Thyroid gland (tissue), 4 donors: ENCODE results near the gene GPC6. TPM values are rescaled to one million over a fixed set of nuclear protein-coding genes. Genes with fewer than 3 reads are reported as not detected.

Experiments
- DNase-seq, 2 donors: peaks; one replicate each; pipeline ENCODE4 v3.0.0-alpha.2; 2019
- H3K27ac ChIP-seq, 3 donors: fragments of 200-600 bp; sonication (generic); 1 replicate in 2 of 3; 2 replicates in 1 of 3; pipeline ENCODE4 v1.5.1; 2016 to 2019; ENCODE audit warnings: mild to moderate bottlenecking in 1 of 3, moderate library complexity in 1 of 3
- H3K27me3 ChIP-seq: fragments of 200-600 bp; sonication (generic); one replicate; pipeline ENCODE4 v1.5.1; 2019
- H3K36me3 ChIP-seq, 2 donors: fragments of 200-600 bp; sonication (generic); one replicate each; pipeline ENCODE4 v1.5.1; 2016 to 2019
- H3K4me1 ChIP-seq, 2 donors: fragments of 200-600 bp; sonication (generic); one replicate each; pipeline ENCODE4 v1.5.1; 2017 to 2019
- H3K4me3 ChIP-seq, 3 donors: fragments of 200-600 bp; sonication (generic); replicated peaks in 1 of 3; 1 replicate in 2 of 3; 2 replicates in 1 of 3; pipeline ENCODE4 v1.5.1; 2016; ENCODE audit warnings: mild to moderate bottlenecking in 1 of 3
- H3K9me3 ChIP-seq: fragments of 200-600 bp; sonication (generic); one replicate; pipeline ENCODE4 v1.5.1; 2017
- CTCF ChIP-seq, 6 experiments: fragments of 200-600 bp in 3 of 6; fragments of 450-650 bp in 3 of 6; sonication (generic) in 3 of 6; IDR thresholded peaks; one replicate each; pipeline ENCODE4 v1.5.1; 2016 to 2019; ENCODE audit warnings: antibody characterized with exemption in 6 of 6, mild to moderate bottlenecking in 2 of 6, inconsistent platforms in 1 of 6, moderate library complexity in 1 of 6
- POLR2A ChIP-seq, 2 donors: fragments of 450-650 bp; IDR thresholded peaks; one replicate each; pipeline ENCODE4 v1.6.1; 2017; ENCODE audit warnings: antibody characterized with exemption in 2 of 2, mild to moderate bottlenecking in 2 of 2, moderate library complexity in 1 of 2
- WGBS, 2 donors: methylation state at CpG; one replicate each; pipeline ENCODE4 v1.1.5; 2017; 5-methylcytosine and 5-hydroxymethylcytosine counted together
- intact Hi-C: fragments of 100-400 bp; cut with DNase I; formaldehyde crosslinking; loops from one replicate; pipeline ENCODE4 v1.15.1; 2023
- total RNA-seq, 4 donors: library from RNA; depleted of rRNA; stranded (reverse); fragments of >200 nt; gene quantifications; one replicate each; pipeline ENCODE4 v1.2.3, GENCODE V29; 2016

GPC6 gene
- total RNA-seq, 4 donors from 2014 or later = 2.8 to 13.4 (median 7.5) TPM

- intact Hi-C loops = no loop called here
- Histone ChIP-seq H3K27ac (no peak overlapping the region), H3K4me3 (no peak overlapping the region), H3K27me3 (no peaks in the 10 kb centered on the region), H3K4me1 (no peaks in the 10 kb centered on the region), H3K9me3 (no peaks in the 10 kb centered on the region), H3K36me3 (no peaks in the 10 kb centered on the region)
- DNase-seq = no peak
- TF ChIP-seq CTCF (IDR thresholded peaks at IDR 0.05) (no peak), POLR2A (IDR thresholded peaks at IDR 0.05) (no peak)
- 50 to 81% methylated on average over 1 of the region's 1 CpG for WGBS, 2 donors
These were observed 834.7 kb downstream of the GPC6 start for GRCh38 chr13:94061301-94061700.

GRCh38 chr13:94063096-94063495, 836.5 kb downstream of the GPC6 start:
- no peaks in the 10 kb centered on the region for H3K27me3 ChIP-seq
- TF ChIP-seq CTCF (IDR thresholded peaks at IDR 0.05) (no peak), POLR2A (IDR thresholded peaks at IDR 0.05) (no peak)

GRCh38 chr13:94063848-94064247, 837.2 kb downstream of the GPC6 start:
- no peak for TF ChIP-seq POLR2A (IDR thresholded peaks at IDR 0.05)
- Histone ChIP-seq H3K36me3 (no peaks in the 10 kb centered on the region), H3K9me3 (no peaks in the 10 kb centered on the region), H3K27me3 (no peaks in the 10 kb centered on the region), H3K4me1 (no peaks in the 10 kb centered on the region), H3K27ac (no peak overlapping the region), H3K4me3 (no peak overlapping the region)
- no peak for DNase-seq
- intact Hi-C loops = no loop called here
- 86 to 92% methylated on average over 4 of the region's 4 CpGs for WGBS, 2 donors

More at GRCh38 chr13:94063096-94063495, 836.5 kb downstream of the GPC6 start:
- intact Hi-C loops = no loop called here
- H3K4me1 ChIP-seq = no peaks in the 10 kb centered on the region
- H3K36me3 ChIP-seq = no peaks in the 10 kb centered on the region
- H3K4me3 ChIP-seq = no peak overlapping the region
- no peak overlapping the region for H3K27ac ChIP-seq
- no peaks in the 10 kb centered on the region for H3K9me3 ChIP-seq
- DNase-seq = no peak

- Histone ChIP-seq H3K36me3 (no peaks in the 10 kb centered on the region), H3K9me3 (no peaks in the 10 kb centered on the region), H3K4me3 (no peak overlapping the region), H3K4me1 (no peaks in the 10 kb centered on the region), H3K27me3 (no peaks in the 10 kb centered on the region), H3K27ac (no peak overlapping the region)
- no peak for DNase-seq
- intact Hi-C loops = no loop called here
- TF ChIP-seq CTCF (IDR thresholded peaks at IDR 0.05) (no peak), POLR2A (IDR thresholded peaks at IDR 0.05) (no peak)
- 90 to 92% methylated on average over 1 of the region's 1 CpG for WGBS, 2 donors
These were observed 839.1 kb downstream of the GPC6 start for GRCh38 chr13:94065741-94066140.

- Histone ChIP-seq H3K27ac (no peak overlapping the region), H3K36me3 (no peaks in the 10 kb centered on the region), H3K27me3 (no peaks in the 10 kb centered on the region), H3K4me3 (no peak overlapping the region), H3K9me3 (no peaks in the 10 kb centered on the region), H3K4me1 (no peaks in the 10 kb centered on the region)
- TF ChIP-seq CTCF (IDR thresholded peaks at IDR 0.05) (no peak), POLR2A (IDR thresholded peaks at IDR 0.05) (no peak)
- 50 to 54% methylated on average over 4 of the region's 4 CpGs for WGBS, 2 donors
- intact Hi-C loops = no loop called here
- no peak for DNase-seq
These were observed 846.6 kb downstream of the GPC6 start for GRCh38 chr13:94073007-94073744.
